Keratinocyte (primary cell): ENCODE measurements around the gene P2RY11.

Source experiments
- EZH2 ChIP-seq: IDR thresholded peaks from one replicate; pipeline ENCODE4 v1.6.1; 2012; ENCODE audit warnings: inconsistent platforms, mild to moderate bottlenecking, low read length, moderate library complexity
- TF ChIP-seq, protein P1 (sequence below), 3 experiments: IDR thresholded peaks in 1 of 3; conservative IDR thresholded peaks in 1 of 3; optimal IDR thresholded peaks in 1 of 3; 2 replicates in 2 of 3; 3 replicates in 1 of 3; pipeline versions ENCODE3 to v1.5.1; 2011; ENCODE audit warnings: low read length in 3 of 3, mild to moderate bottlenecking in 3 of 3, moderate library complexity in 2 of 3, control low read depth in 1 of 3, inconsistent platforms in 1 of 3; ENCODE audit not compliant: insufficient read depth in 2 of 3; ENCODE audit errors: extremely low read depth in 1 of 3

DNA sequence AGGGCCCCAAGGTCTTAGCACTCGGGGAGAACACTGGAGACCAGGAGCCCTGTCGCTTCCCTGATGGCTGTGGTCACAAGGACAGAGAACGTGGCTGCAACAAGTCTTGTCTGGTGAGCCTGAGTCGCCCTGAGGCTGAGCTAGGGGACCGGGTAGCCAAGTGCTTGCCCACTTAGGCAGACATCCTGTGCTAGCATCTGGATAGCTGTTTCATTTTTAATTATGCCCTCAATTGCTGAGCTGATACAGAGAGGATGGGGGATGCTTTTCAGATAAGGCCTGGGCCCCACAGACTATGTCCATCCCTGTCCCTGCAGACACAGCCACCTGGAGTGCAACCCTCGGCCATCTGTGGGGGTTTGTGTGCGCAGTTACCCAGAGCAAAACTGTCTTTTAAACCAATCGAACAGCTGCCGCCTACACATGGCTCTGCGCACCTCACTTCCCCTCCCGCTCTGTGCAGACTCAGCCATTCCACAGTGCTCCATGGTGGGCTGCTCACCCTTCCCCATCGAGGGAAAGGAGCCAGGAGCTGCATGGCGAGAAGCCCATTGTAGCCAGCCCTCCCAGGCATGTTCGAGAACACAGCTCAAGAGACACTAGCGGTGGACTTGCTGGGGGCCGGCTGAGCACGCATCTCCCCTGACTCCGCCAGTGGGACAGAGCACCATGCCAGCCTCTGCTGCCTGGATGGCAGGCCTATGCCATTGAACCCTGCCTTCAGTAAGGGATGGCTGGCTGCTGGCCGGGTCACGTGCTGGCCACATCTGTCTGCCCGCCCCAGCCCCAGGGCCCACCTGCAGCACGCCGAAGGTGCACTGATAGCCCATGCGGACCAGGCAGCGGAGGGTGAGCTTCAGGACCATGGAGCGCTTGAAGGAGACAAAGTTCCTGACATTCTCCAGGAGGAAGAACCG lies 27.6 kb downstream of the P2RY11 start:
- TF ChIP-seq, protein P1, sequence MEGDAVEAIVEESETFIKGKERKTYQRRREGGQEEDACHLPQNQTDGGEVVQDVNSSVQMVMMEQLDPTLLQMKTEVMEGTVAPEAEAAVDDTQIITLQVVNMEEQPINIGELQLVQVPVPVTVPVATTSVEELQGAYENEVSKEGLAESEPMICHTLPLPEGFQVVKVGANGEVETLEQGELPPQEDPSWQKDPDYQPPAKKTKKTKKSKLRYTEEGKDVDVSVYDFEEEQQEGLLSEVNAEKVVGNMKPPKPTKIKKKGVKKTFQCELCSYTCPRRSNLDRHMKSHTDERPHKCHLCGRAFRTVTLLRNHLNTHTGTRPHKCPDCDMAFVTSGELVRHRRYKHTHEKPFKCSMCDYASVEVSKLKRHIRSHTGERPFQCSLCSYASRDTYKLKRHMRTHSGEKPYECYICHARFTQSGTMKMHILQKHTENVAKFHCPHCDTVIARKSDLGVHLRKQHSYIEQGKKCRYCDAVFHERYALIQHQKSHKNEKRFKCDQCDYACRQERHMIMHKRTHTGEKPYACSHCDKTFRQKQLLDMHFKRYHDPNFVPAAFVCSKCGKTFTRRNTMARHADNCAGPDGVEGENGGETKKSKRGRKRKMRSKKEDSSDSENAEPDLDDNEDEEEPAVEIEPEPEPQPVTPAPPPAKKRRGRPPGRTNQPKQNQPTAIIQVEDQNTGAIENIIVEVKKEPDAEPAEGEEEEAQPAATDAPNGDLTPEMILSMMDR (optimal IDR thresholded peaks at IDR 0.05 in 1 of 3, IDR thresholded peaks at IDR 0.05 in 1 of 3, conservative IDR thresholded peaks at IDR 0.05 in 1 of 3; ENCODE audit: extremely low read depth in 1 of 3, insufficient read depth in 2 of 3, low read length in 3 of 3) = no peak
- no peak for TF ChIP-seq EZH2
